HepG2 (cell line): ENCODE measurements around the gene POC1A. TPM values are rescaled to one million over a fixed set of nuclear protein-coding genes. Genes with fewer than 3 reads are reported as not detected.

Experiments
- BRCA1 ChIP-seq: sonication (generic); formaldehyde crosslinking; IDR thresholded peaks from 2 replicates; pipeline ENCODE4 v1.4.0; 2020; ENCODE audit warnings: missing genetic modification reagents
- CREB1 ChIP-seq, 2 experiments: fragments of 450-650 bp in 1 of 2; IDR thresholded peaks; 2 replicates each; pipeline ENCODE4 v1.6.1; 2016 to 2017; ENCODE audit warnings: control low read depth in 1 of 2, mild to moderate bottlenecking in 1 of 2, missing compliant biosample characterization in 1 of 2, missing genetic modification characterization in 1 of 2
- GATAD2A ChIP-seq: IDR thresholded peaks from 2 replicates; pipeline ENCODE4 v1.6.1; 2016
- HHEX ChIP-seq: IDR thresholded peaks from 2 replicates; pipeline ENCODE4 v1.6.1; 2016; ENCODE audit warnings: control low read depth
- KLF6 ChIP-seq: IDR thresholded peaks from 2 replicates; pipeline ENCODE4 v1.8.0; 2016; ENCODE audit warnings: missing biosample characterization, missing genetic modification reagents
- RARA ChIP-seq: IDR thresholded peaks from 2 replicates; pipeline ENCODE4 v1.6.1; 2016; ENCODE audit warnings: missing genetic modification reagents, missing compliant biosample characterization
- RNF2 ChIP-seq: fragments of 450-650 bp; conservative IDR thresholded peaks from 2 replicates; pipeline ENCODE4 v1.6.1; 2016; ENCODE audit warnings: low read depth
- SALL1 ChIP-seq: sonication (generic); formaldehyde crosslinking; IDR thresholded peaks from 2 replicates; pipeline ENCODE4 v1.8.0; 2022; ENCODE audit warnings: mild to moderate bottlenecking, missing genetic modification reagents
- SATB2 ChIP-seq: sonication (generic); formaldehyde crosslinking; IDR thresholded peaks from 2 replicates; pipeline ENCODE4 v1.5.0; 2020; ENCODE audit warnings: missing genetic modification reagents
- SOX13 ChIP-seq, 3 experiments: fragments of 450-650 bp in 1 of 3; sonication (generic) in 1 of 3; formaldehyde crosslinking in 1 of 3; IDR thresholded peaks in 2 of 3; conservative IDR thresholded peaks in 1 of 3; 2 replicates each; pipeline versions ENCODE4 v1.5.0 to v1.6.1; 2016 to 2020; ENCODE audit warnings: antibody characterized with exemption in 1 of 3, mild to moderate bottlenecking in 1 of 3, missing compliant biosample characterization in 1 of 3, missing genetic modification reagents in 1 of 3, moderate library complexity in 1 of 3
- SP1 ChIP-seq, 2 experiments: fragments of 450-650 bp in 1 of 2; sonication (generic) in 1 of 2; formaldehyde crosslinking in 1 of 2; IDR thresholded peaks; 2 replicates each; pipeline versions ENCODE4 v1.4.0 to v1.6.1; 2016 to 2020; ENCODE audit warnings: missing genetic modification reagents in 1 of 2
- XBP1 ChIP-seq: sonication (generic); formaldehyde crosslinking; IDR thresholded peaks from 2 replicates; pipeline ENCODE4 v1.5.0; 2020; ENCODE audit warnings: missing genetic modification reagents
- ZNF20 ChIP-seq: sonication (generic); formaldehyde crosslinking; IDR thresholded peaks from 2 replicates; pipeline ENCODE4 v1.4.0; 2020; ENCODE audit warnings: mild to moderate bottlenecking, moderate library complexity, missing genetic modification reagents
- ZNF430 ChIP-seq: sonication (generic); formaldehyde crosslinking; IDR thresholded peaks from 2 replicates; pipeline ENCODE4 v1.9.0; 2021; ENCODE audit warnings: mild to moderate bottlenecking, missing genetic modification reagents
- ZNF530 ChIP-seq: sonication (generic); formaldehyde crosslinking; IDR thresholded peaks from 2 replicates; pipeline ENCODE4 v1.5.0; 2020; ENCODE audit warnings: low read depth, mild to moderate bottlenecking, missing genetic modification reagents
- ZNF557 ChIP-seq: sonication (generic); formaldehyde crosslinking; IDR thresholded peaks from 2 replicates; pipeline ENCODE4 v1.4.0; 2020; ENCODE audit warnings: missing genetic modification reagents
- ZNF678 ChIP-seq: sonication (generic); formaldehyde crosslinking; IDR thresholded peaks from 2 replicates; pipeline ENCODE4 v1.4.0; 2020; ENCODE audit warnings: mild to moderate bottlenecking, missing genetic modification reagents
- polyA plus RNA-seq, 8 experiments: library from polyadenylated mRNA; depleted of rRNA in 3 of 8; stranded (reverse) in 7 of 8; unstranded in 1 of 8; fragments of >200 nt; fragmentation: Illumina TruSeq in 4 of 8; extraction: Trizol in 4 of 8; gene quantifications; 2 replicates each; pipeline versions ENCODE4 v1.2.1 to v1.2.3, GENCODE V29; 2011 to 2016; ENCODE audit warnings: low read depth in 4 of 8, missing spikeins in 1 of 8, mixed read lengths in 1 of 8; ENCODE audit not compliant: insufficient read depth in 1 of 8
- total RNA-seq, 5 experiments: library from RNA; depleted of rRNA; stranded (reverse); fragments of >200 nt; fragmentation: Illumina TruSeq; extraction: Trizol; gene quantifications; 2 replicates each; pipeline ENCODE4 v1.2.3, GENCODE V29; 2016; ENCODE audit warnings: low read depth in 1 of 5
- TF ChIP-seq, protein P1 (sequence below): sonication (generic); formaldehyde crosslinking; IDR thresholded peaks from 2 replicates; pipeline ENCODE4 v1.4.0; 2020; ENCODE audit warnings: missing genetic modification reagents, borderline replicate concordance
- TF ChIP-seq, protein P2 (sequence below): IDR thresholded peaks from 2 replicates; pipeline ENCODE4 v1.6.1; 2016; ENCODE audit warnings: low read depth, borderline replicate concordance
- TF ChIP-seq, protein P3 (sequence below): sonication (generic); formaldehyde crosslinking; IDR thresholded peaks from one replicate; pipeline ENCODE4 v1.5.1; 2020; ENCODE audit warnings: mild to moderate bottlenecking, missing genetic modification reagents; ENCODE audit errors: not compliant biosample characterization

POC1A gene
- total and polyA plus RNA-seq, 2 of the 13 experiments (the other 11 are each of a cell fraction or from before 2014, with no cell fraction given): 14.6 to 20.0 TPM

DNA sequence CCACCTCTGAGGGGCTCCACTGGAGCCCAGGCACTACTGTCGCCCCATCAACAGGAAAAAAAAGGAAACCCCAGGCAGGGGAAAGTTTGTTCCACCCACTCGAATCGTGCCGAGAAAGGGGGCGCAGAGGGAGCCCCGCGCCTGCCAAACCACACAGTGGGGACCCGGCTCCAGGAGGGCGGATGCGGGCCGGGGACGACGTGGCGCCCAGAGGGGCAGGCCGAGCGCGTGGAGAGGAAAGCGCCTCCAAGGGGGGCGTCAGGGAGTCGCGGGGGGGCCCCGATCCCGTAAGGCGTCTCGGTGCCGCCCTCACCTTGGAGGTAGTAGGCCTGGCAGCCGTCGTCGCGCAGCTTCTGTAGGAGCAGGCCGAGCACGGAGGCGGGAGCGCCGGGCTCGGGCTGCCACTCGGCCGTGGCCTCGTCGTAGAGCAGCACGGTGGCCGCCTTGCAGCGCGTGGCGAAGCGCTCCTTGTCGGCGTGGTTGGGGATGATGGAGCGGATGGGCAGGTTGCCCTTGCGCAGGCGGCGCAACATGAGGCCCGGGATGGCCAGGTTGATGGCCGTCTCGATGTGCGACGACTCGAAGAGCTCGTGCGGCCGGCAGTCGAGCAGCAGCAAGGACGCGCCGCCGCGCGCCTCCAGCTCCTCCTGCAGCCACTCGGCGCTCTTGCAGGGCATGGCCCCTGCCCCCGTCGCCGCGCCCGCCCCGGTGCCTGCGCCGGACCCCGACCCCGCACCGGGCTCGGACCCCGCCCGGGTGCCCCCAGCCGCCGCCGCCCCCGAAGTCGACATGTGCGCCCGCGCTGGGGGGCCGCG lies 98.5 kb downstream of the POC1A start (continued):
- TF ChIP-seq SATB2 (CRISPR knock-in tag) (peak; percentile 88; the same call in 1 of the 2 replicates), SP1 (IDR thresholded peaks at IDR 0.05) (no peak), SP1 (CRISPR knock-in tag; IDR thresholded peaks at IDR 0.05) (no peak), BRCA1 (CRISPR knock-in tag) (0 out of 2 replicates have a peak, but pooled peaks have one; percentile 57), GATAD2A (CRISPR knock-in tag) (no peak), ZNF430 (peak; percentile 73; the same call in 1 of the 2 replicates), KLF6 (peak; percentile 76), SOX13 (IDR thresholded peaks at IDR 0.05) (no peak), SOX13 (CRISPR knock-in tag; conservative IDR thresholded peaks at IDR 0.05 in 1 of 2, IDR thresholded peaks at IDR 0.05 in 1 of 2) (no peak; a peak in 1 of 4 replicates), XBP1 (CRISPR knock-in tag) (no peak), HHEX (CRISPR knock-in tag) (no peak), CREB1 (IDR thresholded peaks at IDR 0.05) (no peak), CREB1 (CRISPR knock-in tag; IDR thresholded peaks at IDR 0.05) (no peak), ZNF20 (CRISPR knock-in tag) (peak; percentile 32; the same call in 1 of the 2 replicates), ZNF678 (CRISPR knock-in tag) (0 out of 2 replicates have a peak, but pooled peaks have one; percentile 44), RNF2 (peak; percentile 96), SALL1 (peak; percentile 85), ZNF557 (CRISPR knock-in tag) (0 out of 2 replicates have a peak, but pooled peaks have one; percentile 29), ZNF530 (0 out of 2 replicates have a peak, but pooled peaks have one; percentile 73), RARA (CRISPR knock-in tag) (peak; percentile 23; the same call in 1 of the 2 replicates)
- TF ChIP-seq, protein P1, sequence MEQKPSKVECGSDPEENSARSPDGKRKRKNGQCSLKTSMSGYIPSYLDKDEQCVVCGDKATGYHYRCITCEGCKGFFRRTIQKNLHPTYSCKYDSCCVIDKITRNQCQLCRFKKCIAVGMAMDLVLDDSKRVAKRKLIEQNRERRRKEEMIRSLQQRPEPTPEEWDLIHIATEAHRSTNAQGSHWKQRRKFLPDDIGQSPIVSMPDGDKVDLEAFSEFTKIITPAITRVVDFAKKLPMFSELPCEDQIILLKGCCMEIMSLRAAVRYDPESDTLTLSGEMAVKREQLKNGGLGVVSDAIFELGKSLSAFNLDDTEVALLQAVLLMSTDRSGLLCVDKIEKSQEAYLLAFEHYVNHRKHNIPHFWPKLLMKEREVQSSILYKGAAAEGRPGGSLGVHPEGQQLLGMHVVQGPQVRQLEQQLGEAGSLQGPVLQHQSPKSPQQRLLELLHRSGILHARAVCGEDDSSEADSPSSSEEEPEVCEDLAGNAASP (CRISPR knock-in tag): no peak
- TF ChIP-seq, protein P2, sequence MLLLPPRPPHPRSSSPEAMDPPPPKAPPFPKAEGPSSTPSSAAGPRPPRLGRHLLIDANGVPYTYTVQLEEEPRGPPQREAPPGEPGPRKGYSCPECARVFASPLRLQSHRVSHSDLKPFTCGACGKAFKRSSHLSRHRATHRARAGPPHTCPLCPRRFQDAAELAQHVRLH (CRISPR knock-in tag): peak; percentile 86; the same call in 1 of the 2 replicates
- TF ChIP-seq, protein P3, sequence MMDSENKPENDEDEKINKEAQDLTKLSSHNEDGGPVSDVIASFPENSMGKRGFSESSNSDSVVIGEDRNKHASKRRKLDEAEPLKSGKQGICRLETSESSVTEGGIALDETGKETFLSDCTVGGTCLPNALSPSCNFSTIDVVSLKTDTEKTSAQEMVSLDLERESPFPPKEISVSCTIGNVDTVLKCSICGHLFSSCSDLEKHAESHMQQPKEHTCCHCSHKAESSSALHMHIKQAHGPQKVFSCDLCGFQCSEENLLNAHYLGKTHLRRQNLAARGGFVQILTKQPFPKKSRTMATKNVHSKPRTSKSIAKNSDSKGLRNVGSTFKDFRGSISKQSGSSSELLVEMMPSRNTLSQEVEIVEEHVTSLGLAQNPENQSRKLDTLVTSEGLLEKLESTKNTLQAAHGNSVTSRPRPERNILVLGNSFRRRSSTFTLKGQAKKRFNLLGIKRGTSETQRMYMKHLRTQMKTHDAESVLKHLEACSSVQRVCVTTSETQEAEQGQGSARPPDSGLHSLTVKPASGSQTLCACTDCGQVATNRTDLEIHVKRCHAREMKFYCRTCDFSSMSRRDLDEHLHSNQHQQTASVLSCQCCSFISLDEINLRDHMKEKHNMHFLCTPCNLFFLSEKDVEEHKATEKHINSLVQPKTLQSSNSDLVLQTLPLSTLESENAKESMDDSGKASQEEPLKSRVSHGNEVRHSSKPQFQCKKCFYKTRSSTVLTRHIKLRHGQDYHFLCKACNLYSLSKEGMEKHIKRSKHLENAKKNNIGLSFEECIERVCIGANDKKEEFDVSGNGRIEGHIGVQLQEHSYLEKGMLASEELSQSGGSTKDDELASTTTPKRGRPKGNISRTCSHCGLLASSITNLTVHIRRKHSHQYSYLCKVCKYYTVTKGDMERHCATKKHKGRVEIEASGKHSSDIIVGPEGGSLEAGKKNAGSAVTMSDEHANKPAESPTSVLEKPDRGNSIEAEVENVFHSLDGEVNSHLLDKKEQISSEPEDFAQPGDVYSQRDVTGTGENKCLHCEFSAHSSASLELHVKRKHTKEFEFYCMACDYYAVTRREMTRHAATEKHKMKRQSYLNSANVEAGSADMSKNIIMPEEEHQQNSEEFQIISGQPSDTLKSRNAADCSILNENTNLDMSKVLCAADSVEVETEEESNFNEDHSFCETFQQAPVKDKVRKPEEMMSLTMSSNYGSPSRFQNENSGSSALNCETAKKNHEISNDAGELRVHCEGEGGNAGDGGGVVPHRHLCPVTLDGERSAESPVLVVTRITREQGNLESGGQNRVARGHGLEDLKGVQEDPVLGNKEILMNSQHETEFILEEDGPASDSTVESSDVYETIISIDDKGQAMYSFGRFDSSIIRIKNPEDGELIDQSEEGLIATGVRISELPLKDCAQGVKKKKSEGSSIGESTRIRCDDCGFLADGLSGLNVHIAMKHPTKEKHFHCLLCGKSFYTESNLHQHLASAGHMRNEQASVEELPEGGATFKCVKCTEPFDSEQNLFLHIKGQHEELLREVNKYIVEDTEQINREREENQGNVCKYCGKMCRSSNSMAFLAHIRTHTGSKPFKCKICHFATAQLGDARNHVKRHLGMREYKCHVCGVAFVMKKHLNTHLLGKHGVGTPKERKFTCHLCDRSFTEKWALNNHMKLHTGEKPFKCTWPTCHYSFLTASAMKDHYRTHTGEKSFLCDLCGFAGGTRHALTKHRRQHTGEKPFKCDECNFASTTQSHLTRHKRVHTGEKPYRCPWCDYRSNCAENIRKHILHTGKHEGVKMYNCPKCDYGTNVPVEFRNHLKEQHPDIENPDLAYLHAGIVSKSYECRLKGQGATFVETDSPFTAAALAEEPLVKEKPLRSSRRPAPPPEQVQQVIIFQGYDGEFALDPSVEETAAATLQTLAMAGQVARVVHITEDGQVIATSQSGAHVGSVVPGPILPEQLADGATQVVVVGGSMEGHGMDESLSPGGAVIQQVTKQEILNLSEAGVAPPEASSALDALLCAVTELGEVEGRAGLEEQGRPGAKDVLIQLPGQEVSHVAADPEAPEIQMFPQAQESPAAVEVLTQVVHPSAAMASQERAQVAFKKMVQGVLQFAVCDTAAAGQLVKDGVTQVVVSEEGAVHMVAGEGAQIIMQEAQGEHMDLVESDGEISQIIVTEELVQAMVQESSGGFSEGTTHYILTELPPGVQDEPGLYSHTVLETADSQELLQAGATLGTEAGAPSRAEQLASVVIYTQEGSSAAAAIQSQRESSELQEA (CRISPR knock-in tag): peak; percentile 68
